ENCODE results near the gene HSPB1.
A peak's percentile ranks its signal among the peaks of the same experiment; 100 is the strongest.

Gene HSPB1

GRCh38 chr7:76261931-76262330, 40.5 kb upstream of the HSPB1 start:
- no peak for DNase-seq (ENCODE audit: low read depth)
- TF ChIP-seq, protein P1, sequence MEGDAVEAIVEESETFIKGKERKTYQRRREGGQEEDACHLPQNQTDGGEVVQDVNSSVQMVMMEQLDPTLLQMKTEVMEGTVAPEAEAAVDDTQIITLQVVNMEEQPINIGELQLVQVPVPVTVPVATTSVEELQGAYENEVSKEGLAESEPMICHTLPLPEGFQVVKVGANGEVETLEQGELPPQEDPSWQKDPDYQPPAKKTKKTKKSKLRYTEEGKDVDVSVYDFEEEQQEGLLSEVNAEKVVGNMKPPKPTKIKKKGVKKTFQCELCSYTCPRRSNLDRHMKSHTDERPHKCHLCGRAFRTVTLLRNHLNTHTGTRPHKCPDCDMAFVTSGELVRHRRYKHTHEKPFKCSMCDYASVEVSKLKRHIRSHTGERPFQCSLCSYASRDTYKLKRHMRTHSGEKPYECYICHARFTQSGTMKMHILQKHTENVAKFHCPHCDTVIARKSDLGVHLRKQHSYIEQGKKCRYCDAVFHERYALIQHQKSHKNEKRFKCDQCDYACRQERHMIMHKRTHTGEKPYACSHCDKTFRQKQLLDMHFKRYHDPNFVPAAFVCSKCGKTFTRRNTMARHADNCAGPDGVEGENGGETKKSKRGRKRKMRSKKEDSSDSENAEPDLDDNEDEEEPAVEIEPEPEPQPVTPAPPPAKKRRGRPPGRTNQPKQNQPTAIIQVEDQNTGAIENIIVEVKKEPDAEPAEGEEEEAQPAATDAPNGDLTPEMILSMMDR (conservative IDR thresholded peaks at IDR 0.05; ENCODE audit: low read depth, low read length) = no peak
- no peak overlapping the region for H3K4me3 ChIP-seq (ENCODE audit: low read depth, low read length)

- H3K4me3 ChIP-seq (ENCODE audit: low read depth, low read length) = no peak overlapping the region
- DNase-seq (ENCODE audit: low read depth) = peak; percentile 81
- TF ChIP-seq, protein P1 (conservative IDR thresholded peaks at IDR 0.05; ENCODE audit: low read depth, low read length) = peak; percentile 91
Measured at GRCh38 chr7:76262683-76263402, 39.6 kb upstream of the HSPB1 start.

GRCh38 chr7:76265299-76265698, 37.2 kb upstream of the HSPB1 start:
- no peak for DNase-seq (ENCODE audit: low read depth)
- H3K4me3 ChIP-seq (ENCODE audit: low read depth, low read length) = no peak overlapping the region
- TF ChIP-seq, protein P1 (conservative IDR thresholded peaks at IDR 0.05; ENCODE audit: low read depth, low read length) = no peak

DNA sequence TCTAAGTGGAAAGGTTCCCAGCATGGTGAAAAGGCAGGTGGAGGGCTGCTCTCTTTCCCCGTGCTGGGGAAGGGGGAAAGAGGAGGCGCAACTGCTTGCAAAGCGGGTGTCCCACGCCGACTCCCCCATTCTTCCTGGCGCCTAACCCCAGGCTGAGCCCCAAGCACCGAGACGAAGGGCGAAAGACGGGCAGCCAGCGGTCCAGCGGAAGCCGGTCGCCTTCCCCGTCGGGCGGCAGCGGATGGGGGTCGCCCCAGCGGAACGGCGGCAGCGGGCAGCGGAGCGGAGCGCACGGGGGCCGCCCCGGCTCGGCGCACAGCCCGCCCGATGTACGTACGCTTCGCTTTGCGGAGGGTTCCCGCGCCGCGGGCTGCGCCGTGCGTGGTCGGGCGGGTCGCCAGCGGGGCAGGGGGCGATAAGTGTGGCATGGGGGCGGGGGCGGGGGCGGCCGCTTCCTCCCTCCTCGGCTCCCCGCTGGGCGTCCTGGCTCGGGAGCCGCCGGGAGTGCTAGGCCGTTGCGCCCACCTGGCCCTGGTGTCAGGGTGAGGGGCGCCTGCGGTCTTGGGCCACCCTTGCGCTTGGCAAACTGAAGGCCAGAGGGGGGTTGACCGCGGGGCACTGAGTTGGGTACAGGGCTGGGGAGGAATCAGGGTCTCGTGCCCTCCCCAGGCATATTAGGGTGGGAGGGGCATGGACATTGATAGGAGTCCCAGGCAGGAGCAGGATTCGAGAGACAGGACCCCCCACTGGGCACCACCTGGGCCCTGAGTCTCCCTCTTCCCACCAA, 35.2 kb upstream of the HSPB1 start:
- no peak for DNase-seq (ENCODE audit: low read depth)
- TF ChIP-seq, protein P1 (conservative IDR thresholded peaks at IDR 0.05; ENCODE audit: low read depth, low read length) = no peak
- H3K4me3 ChIP-seq (ENCODE audit: low read depth, low read length) = peak overlapping the region; percentile 36

GRCh38 chr7:76267894-76268183, 34.6 kb upstream of the HSPB1 start:
- TF ChIP-seq, protein P1 (conservative IDR thresholded peaks at IDR 0.05; ENCODE audit: low read depth, low read length) = no peak
- H3K4me3 ChIP-seq (ENCODE audit: low read depth, low read length) = no peak overlapping the region

DNA sequence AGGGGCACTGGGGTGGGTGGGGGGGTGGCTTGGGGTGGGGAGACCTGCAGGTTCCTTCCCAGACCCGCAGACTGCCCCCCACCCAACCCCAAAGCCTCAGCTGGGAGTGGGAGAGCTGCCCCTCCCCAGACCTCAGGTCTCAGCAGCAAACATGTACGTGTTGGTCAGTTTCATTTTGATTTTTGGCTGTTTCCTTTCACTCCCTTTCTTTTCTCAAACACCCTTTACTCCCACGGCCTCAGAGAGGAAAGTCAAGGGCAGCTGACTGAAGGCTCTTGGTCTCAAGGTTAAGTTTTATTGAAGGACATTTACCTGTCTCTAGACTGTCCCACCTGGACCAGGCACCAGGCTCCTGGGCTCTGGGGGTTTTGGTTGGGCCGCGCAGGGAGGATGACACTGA, 34.1 kb upstream of the HSPB1 start:
- DNase-seq (ENCODE audit: low read depth) = no peak
- no peak overlapping the region for H3K4me3 ChIP-seq (ENCODE audit: low read depth, low read length)
- TF ChIP-seq, protein P1 (conservative IDR thresholded peaks at IDR 0.05; ENCODE audit: low read depth, low read length) = no peak

More at GRCh38 chr7:76267894-76268183, 34.6 kb upstream of the HSPB1 start:
- DNase-seq (ENCODE audit: low read depth) = no peak

Data from choroid plexus epithelial cell (primary cell).